Upper lobe of left lung (tissue), 4 donors: ENCODE data around the gene ZNF560.

Experiments
- EP300 ChIP-seq, 4 donors: sonication (generic); formaldehyde crosslinking; IDR thresholded peaks; one replicate each; pipeline ENCODE4 v1.5.1; 2017; ENCODE audit warnings: antibody characterized with exemption in 4 of 4, control low read depth in 2 of 4
- TF ChIP-seq, protein P1 (sequence below), 6 experiments: fragments of 450-650 bp in 4 of 6; fragments of 200-600 bp in 2 of 6; sonication (generic) in 2 of 6; IDR thresholded peaks; one replicate each; pipeline ENCODE4 v1.5.1; 2016 to 2019; ENCODE audit warnings: antibody characterized with exemption in 6 of 6

DNA sequence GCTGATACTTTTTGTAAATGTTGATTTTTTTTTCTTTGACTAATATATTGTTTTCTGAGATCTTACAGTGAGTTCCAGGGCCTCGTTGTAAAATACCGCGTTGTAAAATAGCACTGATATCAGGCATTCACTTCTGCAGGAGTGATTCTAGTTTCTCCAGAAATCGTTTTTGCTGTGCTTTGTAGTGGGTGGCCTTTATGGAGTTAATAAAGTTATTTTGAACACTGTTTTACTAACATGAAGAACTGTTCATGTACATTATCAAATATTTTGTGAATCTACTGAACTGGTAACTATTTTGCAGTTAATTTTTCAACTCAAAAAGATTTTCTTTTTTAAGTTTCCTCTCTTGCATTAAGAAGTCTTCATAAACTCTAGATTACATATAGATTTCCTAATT is 62.1 kb downstream of the ZNF560 start:
- no peak for TF ChIP-seq EP300 (IDR thresholded peaks at IDR 0.05)
- TF ChIP-seq, protein P1, sequence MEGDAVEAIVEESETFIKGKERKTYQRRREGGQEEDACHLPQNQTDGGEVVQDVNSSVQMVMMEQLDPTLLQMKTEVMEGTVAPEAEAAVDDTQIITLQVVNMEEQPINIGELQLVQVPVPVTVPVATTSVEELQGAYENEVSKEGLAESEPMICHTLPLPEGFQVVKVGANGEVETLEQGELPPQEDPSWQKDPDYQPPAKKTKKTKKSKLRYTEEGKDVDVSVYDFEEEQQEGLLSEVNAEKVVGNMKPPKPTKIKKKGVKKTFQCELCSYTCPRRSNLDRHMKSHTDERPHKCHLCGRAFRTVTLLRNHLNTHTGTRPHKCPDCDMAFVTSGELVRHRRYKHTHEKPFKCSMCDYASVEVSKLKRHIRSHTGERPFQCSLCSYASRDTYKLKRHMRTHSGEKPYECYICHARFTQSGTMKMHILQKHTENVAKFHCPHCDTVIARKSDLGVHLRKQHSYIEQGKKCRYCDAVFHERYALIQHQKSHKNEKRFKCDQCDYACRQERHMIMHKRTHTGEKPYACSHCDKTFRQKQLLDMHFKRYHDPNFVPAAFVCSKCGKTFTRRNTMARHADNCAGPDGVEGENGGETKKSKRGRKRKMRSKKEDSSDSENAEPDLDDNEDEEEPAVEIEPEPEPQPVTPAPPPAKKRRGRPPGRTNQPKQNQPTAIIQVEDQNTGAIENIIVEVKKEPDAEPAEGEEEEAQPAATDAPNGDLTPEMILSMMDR (IDR thresholded peaks at IDR 0.05): no peak
